ENCODE results near the gene KRTAP4-11.
A peak's percentile ranks its signal among the peaks of the same experiment; 100 is the strongest.
"Not testable (repeated sequence)": the region's sequence is repeated elsewhere in the genome, so short reads cannot be mapped to it uniquely, and the experiment has no call there.

The KRTAP4-11 gene

GRCh38 chr17:41125064-41125463 lies 6.9 kb upstream of the KRTAP4-11 start:
- no peak for DNase-seq (ENCODE audit: low spot score)
- FAIRE-seq, result no peak

- not testable (repeated sequence) for FAIRE-seq; DNase-seq (ENCODE audit: low spot score)
Observed at GRCh38 chr17:41123991-41124371, 5.8 kb upstream of the KRTAP4-11 start, which contains the start of gene KRTAP4-12. Gene KRTAP4-12, minus strand, starts transcription at chr17:41124182. Its CDS starts 60 bp downstream, at chr17:41124122.

DNA sequence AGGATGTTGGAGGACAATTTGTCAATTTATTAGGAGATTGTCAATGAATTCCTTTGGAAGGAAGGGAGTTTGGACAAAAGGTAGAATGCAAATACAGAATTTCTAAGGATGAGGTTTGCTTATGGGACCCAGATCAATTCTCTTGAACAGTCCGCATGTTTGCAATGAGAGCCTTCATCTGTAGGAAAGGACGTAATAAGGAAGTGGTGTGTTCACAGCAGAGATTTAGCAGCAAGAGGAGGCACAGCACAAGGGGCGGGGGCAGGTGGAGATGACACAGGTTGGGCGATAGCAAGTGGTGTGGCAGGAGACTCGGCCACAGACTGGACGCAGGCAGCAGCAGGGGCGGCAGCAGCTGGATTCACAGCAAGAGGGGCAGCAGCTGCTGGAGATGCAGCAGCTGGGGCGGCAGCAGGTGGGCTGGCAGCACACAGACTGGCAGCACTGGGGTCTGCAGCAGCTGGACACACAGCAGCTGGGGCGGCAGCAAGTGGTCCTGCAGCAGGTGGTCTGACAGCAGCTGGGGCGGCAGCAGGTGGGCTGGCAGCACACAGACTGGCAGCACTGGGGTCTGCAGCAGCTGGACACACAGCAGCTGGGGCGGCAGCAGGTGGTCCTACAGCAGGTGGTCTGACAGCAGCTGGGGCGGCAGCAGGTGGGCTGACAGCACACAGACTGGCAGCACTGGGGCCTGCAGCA lies 5.3 kb upstream of the KRTAP4-11 start:
- not testable (repeated sequence) for DNase-seq (ENCODE audit: low spot score); FAIRE-seq

GRCh38 chr17:41121742-41122141 lies 3.6 kb upstream of the KRTAP4-11 start:
- DNase-seq (ENCODE audit: low spot score), result no peak
- no peak for FAIRE-seq

- DNase-seq (ENCODE audit: low spot score), result not testable (repeated sequence)
- FAIRE-seq, result peak; percentile 54
Observed at GRCh38 chr17:41119696-41120690, 1.8 kb upstream of the KRTAP4-11 start.

DNA sequence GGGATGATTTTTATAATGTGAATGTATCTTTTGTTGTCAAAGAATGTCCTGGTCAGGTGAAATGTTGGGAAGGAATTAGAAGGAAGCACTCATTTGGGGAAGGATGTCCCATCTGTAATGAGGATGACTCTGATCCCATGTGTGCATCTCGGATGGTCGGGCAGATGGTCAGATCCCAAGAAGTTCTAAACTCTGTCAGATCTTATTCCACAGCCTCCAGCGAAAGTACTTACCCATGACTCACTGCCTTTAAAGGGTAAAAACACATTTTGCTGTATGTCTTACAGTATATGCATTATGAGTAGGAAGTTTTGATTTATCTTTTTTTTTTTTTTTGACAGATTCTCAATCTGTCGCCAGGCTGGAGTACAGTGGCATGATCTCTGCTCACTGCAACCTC lies 548 bp upstream of the KRTAP4-11 start:
- DNase-seq (ENCODE audit: low spot score) (no peak), FAIRE-seq (no peak)

GRCh38 chr17:41116297-41116696 lies 1.9 kb downstream of the KRTAP4-11 start:
- DNase-seq (ENCODE audit: low spot score), result no peak
- FAIRE-seq, result no peak

GRCh38 chr17:41111151-41111885 lies 6.9 kb downstream of the KRTAP4-11 start:
- FAIRE-seq, result peak; percentile 46
- DNase-seq (ENCODE audit: low spot score), result no peak

DNA sequence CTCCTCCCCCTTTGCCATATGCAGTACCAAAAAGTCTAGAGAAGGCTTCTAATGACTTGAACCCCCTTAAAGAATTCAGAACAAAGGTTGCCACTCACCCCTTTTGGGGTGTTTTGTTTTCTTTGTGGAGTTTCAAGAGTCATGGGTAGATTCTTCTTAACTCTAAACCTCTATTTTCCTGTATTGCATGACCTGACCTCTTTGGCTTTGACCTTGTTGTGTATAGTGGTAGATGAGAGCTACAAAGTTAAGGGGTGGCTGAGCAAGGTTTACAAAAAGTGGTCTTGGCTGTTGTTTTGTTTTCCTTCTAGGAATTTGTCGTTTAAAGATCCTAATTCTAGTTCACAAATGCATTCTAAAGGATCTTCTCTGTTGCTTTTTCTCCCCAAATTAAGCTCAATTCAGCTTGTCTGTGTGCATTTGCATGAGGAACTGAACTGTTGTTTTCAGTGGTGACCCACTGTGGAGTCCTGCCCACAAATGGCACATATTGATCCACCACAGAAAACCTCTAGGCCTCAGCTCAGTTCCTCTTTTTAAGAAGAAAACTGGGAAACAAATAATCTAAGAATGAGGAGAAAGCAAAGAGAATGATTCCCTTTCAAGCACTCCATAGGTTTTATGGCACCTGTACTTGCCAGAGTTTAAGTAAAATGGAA lies 9.3 kb downstream of the KRTAP4-11 start:
- not testable (repeated sequence) for FAIRE-seq; DNase-seq (ENCODE audit: low spot score)

GRCh38 chr17:41107941-41108450 lies 10.2 kb downstream of the KRTAP4-11 start:
- no peak for DNase-seq (ENCODE audit: low spot score)
- FAIRE-seq, result no peak

- not testable (repeated sequence) for DNase-seq (ENCODE audit: low spot score); FAIRE-seq
Observed at GRCh38 chr17:41105347-41105746, 12.8 kb downstream of the KRTAP4-11 start, which contains the start of gene KRTAP4-9. Gene KRTAP4-9, plus strand, starts transcription at chr17:41105389. Its CDS starts 0 bp downstream, at chr17:41105389.

GRCh38 chr17:41104386-41105038 lies 13.7 kb downstream of the KRTAP4-11 start:
- peak; percentile 68 for DNase-seq (ENCODE audit: low spot score)
- peak; percentile 98 for FAIRE-seq

DNA sequence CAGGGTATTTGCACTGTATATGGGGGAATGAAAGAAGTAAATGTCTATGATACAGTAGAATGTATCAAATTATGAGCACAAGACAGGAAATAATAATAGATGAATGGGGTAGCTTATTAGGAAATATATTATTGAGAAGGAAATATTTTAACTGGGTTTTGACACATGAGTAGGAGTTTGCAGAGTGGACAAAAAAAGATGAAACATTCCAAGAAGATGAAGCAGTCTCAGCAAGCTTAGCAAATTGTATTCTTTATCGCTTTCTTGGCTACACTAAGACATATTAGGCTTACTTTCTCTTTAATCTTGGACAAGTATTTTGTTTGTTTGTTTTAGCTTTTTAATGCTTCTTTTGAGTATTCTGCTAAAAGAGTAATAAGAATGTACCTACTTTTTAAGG lies 14.3 kb downstream of the KRTAP4-11 start:
- no peak for FAIRE-seq

GRCh38 chr17:41101586-41102259 lies 16.4 kb downstream of the KRTAP4-11 start, which contains the start of gene KRTAP4-16:
Gene KRTAP4-16, minus strand, starts transcription at chr17:41102209. Its CDS starts 0 bp downstream, at chr17:41102209.
- DNase-seq (ENCODE audit: low spot score) (no peak), FAIRE-seq (no peak)

More for the DNA sequence above, 14.3 kb downstream of the KRTAP4-11 start:
- DNase-seq (ENCODE audit: low spot score), result no peak

- FAIRE-seq (peak; percentile 60), DNase-seq (ENCODE audit: low spot score) (peak; percentile 80)
Observed at GRCh38 chr17:41099682-41100480, 18.3 kb downstream of the KRTAP4-11 start.

DNA sequence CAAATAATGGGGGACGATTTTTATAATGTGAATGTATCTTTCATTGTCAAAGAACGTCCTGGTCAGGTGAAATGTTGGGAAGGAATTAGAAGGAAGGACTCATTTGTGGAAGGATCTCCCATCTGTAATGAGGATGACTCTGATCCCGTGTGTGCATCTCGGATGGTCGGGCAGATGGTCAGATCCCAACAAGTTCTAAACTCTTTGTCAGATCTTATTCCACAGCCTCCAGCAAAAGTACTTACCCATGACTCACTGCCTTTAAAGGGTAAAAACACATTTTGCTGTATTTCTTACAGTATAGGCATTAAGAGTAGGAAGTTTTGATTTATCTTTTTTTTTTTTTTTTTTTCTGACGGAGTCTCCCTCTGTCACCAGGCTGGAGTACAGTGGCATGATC lies 19.7 kb downstream of the KRTAP4-11 start:
- DNase-seq (ENCODE audit: low spot score) (no peak), FAIRE-seq (no peak)

GRCh38 chr17:41098042-41098441 lies 20.1 kb downstream of the KRTAP4-11 start, which contains the start of gene KRTAP4-8:
Gene KRTAP4-8, minus strand, starts transcription at chr17:41098142. Its CDS starts 58 bp downstream, at chr17:41098084.
- no peak for FAIRE-seq
- no peak for DNase-seq (ENCODE audit: low spot score)

DNA sequence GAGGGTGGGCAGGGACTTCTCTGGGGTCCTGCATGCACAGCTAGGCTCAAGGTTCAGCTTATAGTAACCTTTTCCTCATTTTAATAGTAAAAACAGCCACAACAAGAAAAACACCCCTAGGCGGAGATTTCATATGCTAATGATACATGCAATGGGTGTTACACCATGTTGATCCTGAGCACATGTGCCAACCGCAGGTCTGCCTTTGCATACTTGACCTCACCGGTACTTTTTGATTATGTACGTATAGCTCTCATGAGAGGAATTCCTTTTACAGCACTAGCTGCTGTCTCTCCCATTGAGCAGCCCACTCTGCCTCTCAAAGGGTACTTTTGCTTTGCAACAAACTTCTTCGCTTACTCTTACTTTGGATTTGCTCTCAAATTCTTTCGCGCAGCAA lies 22.1 kb downstream of the KRTAP4-11 start:
- FAIRE-seq, result no peak
- DNase-seq (ENCODE audit: low spot score), result no peak

All from RCC 7860 (cell line).